ENCODE results near the gene NR1H2. TPM values are rescaled to one million over a fixed set of nuclear protein-coding genes. Genes with fewer than 3 reads are reported as not detected.

Gene NR1H2
- total RNA-seq, 4 donors from 2014 or later: 76.7 to 102 (median 98.9) TPM

- Histone ChIP-seq H3K27ac (no peak overlapping the region), H3K9me3 (no peaks in the 10 kb centered on the region), H3K27me3 (no peaks in the 10 kb centered on the region), H3K36me3 (peaks cover 0 to 54% (median 0%) of the 10 kb centered on the region in 3 donors), H3K4me3 (no peak overlapping the region), H3K4me1 (peaks cover 0 to 11% (median 3%) of the 10 kb centered on the region in 4 donors)
- no peak for TF ChIP-seq CTCF (IDR thresholded peaks at IDR 0.05)
- no peak for TF ChIP-seq POLR2A (IDR thresholded peaks at IDR 0.05)
- no peak for DNase-seq
Observed at GRCh38 chr19:50379602-50380001, 3.3 kb downstream of the NR1H2 start.

- no peaks in the 10 kb centered on the region for H3K27me3 ChIP-seq
- peaks cover 0 to 54% (median 0%) of the 10 kb centered on the region in 3 donors for H3K36me3 ChIP-seq
- TF ChIP-seq POLR2A (IDR thresholded peaks at IDR 0.05) (no peak), CTCF (IDR thresholded peaks at IDR 0.05) (no peak)
- peaks cover 0 to 17% (median 8%) of the 10 kb centered on the region in 4 donors for H3K4me1 ChIP-seq
- no peak overlapping the region for H3K4me3 ChIP-seq
- no peaks in the 10 kb centered on the region for H3K9me3 ChIP-seq
- no peak overlapping the region for H3K27ac ChIP-seq
- no peak for DNase-seq
Observed at GRCh38 chr19:50380137-50380536, 3.9 kb downstream of the NR1H2 start.

- TF ChIP-seq POLR2A (IDR thresholded peaks at IDR 0.05): no peak
- TF ChIP-seq CTCF (IDR thresholded peaks at IDR 0.05): no peak
Observed at GRCh38 chr19:50380751-50381151, 4.5 kb downstream of the NR1H2 start.

GRCh38 chr19:50381881-50382729, 5.8 kb downstream of the NR1H2 start:
- TF ChIP-seq POLR2A (IDR thresholded peaks at IDR 0.05): no peak
- TF ChIP-seq CTCF (IDR thresholded peaks at IDR 0.05): no peak
- Histone ChIP-seq H3K9me3 (no peaks in the 10 kb centered on the region), H3K27me3 (no peaks in the 10 kb centered on the region), H3K4me1 (peaks cover 0 to 15% (median 7%) of the 10 kb centered on the region in 4 donors), H3K27ac (no peak overlapping the region), H3K4me3 (no peak overlapping the region), H3K36me3 (peaks cover 0 to 54% (median 0%) of the 10 kb centered on the region in 3 donors)
- DNase-seq: peak in 1 of 3 donors; percentile 45

More at GRCh38 chr19:50380751-50381151, 4.5 kb downstream of the NR1H2 start:
- Histone ChIP-seq H3K27ac (no peak overlapping the region), H3K4me3 (no peak overlapping the region), H3K9me3 (no peaks in the 10 kb centered on the region), H3K27me3 (no peaks in the 10 kb centered on the region), H3K36me3 (peaks cover 0 to 54% (median 0%) of the 10 kb centered on the region in 3 donors), H3K4me1 (peaks cover 0 to 18% (median 8%) of the 10 kb centered on the region in 4 donors)
- no peak for DNase-seq

- TF ChIP-seq CTCF (IDR thresholded peaks at IDR 0.05): no peak
- no peak for TF ChIP-seq POLR2A (IDR thresholded peaks at IDR 0.05)
- Histone ChIP-seq H3K36me3 (peaks cover 0 to 45% (median 0%) of the 10 kb centered on the region in 3 donors), H3K27me3 (no peaks in the 10 kb centered on the region), H3K9me3 (no peaks in the 10 kb centered on the region), H3K4me1 (peaks cover 0 to 15% (median 7%) of the 10 kb centered on the region in 4 donors), H3K27ac (peak overlapping the region; percentile 73 to 89 (median 80)), H3K4me3 (peak overlapping the region; percentile 55 to 81 (median 62))
- no peak for DNase-seq
Observed at GRCh38 chr19:50383001-50383851, 7.0 kb downstream of the NR1H2 start.
